Activated CD4-positive, alpha-beta T cell treated with anti-CD3 and anti-CD28 coated beads, Interleukin-2, amount 50 U/mL, for 24 hours (primary cell): Measurements from ENCODE around the gene EFEMP1.
"Not testable (repeated sequence)": the region's sequence is repeated elsewhere in the genome, so short reads cannot be mapped to it uniquely, and the experiment has no call there.

Experiments used
- DNase-seq, 2 donors: peaks; one replicate each; pipeline ENCODE4 v3.0.0-alpha.2; 2020; ENCODE audit warnings: low read depth in 1 of 2, low spot score in 1 of 2

Gene EFEMP1

DNA sequence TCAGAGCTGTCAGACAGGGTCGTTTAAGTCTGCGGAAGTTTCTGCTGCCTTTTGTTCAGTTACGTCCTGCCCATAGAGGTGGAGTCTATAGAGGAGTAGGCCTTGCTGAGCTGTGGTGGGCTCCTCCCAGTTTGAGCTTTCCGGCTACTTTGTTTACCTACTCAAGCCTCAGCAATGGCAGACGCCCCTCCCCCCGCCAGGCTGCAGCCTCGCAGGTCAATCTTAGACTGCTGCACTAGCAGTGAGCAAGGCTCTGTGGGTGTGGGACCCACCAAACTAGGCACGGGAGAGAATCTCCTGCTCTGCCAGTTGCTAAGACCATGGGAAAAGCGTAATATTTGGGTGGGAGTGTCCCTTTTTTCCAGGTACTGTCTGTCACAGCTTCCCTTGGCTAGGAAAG lies 86.5 kb downstream of the EFEMP1 start:
- DNase-seq, result no peak

- not testable (repeated sequence) for DNase-seq
Observed at GRCh38 chr2:55831671-55832410, 91.7 kb downstream of the EFEMP1 start.

GRCh38 chr2:55827855-55828254 lies 95.7 kb downstream of the EFEMP1 start:
- no peak for DNase-seq

- not testable (repeated sequence) for DNase-seq
Observed at GRCh38 chr2:55827428-55827827, 96.2 kb downstream of the EFEMP1 start.

- no peak for DNase-seq
Observed at GRCh38 chr2:55826246-55826645, 97.3 kb downstream of the EFEMP1 start.

DNA sequence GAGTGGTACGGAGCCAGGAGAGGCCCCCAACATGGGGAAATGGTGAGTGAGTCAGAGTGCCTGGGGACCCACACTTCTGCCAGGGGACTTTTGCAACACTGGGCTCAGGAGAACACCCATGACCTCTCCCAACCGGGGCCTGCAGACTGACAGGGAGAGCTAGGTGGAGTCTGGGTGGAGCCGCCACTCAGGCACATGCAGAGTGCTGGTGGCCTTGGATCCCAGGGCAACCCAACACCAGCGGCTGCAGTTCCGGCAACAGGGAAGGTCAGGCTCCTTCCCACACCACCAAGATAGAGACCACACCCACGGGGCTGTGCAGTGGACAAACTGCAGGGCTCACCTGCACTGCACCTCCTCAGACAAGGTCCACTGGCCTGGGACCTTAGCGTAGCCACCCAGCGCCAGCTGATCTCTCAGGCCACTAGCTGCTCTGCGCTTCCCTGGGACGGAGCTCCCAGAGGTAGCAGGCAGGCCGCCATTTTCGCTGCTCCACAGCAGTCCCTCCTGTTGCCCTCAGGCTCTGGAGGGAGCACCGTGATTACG lies 99.0 kb downstream of the EFEMP1 start:
- no peak for DNase-seq
